ENCODE results near the gene OLFML2B. TPM values are rescaled to one million over a fixed set of nuclear protein-coding genes. Genes with fewer than 3 reads are reported as not detected.

The OLFML2B gene
- polyA plus RNA-seq, 3 donors: 6.0 to 10.2 (median 7.7) TPM

- DNase-seq: no peak
These were observed 14.0 kb downstream of the OLFML2B start for GRCh38 chr1:162009501-162010174.

DNA sequence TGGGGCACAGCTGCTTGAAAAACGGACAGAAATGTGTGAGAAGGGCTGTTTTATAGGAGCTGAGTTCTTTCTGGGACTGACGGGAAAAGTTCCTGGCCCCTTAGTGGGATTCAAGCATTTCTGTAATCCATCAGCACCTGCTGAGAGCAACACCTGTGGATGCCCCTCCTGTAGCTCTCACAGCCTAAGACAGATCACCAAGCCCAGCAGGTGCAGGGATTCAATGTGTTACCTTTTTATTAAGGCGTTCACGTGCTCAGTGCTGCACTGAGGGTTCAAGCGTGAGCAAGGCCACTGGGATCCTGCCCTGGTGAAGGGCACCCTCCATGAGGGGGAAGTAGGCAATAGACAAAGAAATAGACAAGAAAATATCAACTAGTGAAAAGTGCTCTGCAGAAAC is 14.9 kb downstream of the OLFML2B start:
- DNase-seq: no peak

DNA sequence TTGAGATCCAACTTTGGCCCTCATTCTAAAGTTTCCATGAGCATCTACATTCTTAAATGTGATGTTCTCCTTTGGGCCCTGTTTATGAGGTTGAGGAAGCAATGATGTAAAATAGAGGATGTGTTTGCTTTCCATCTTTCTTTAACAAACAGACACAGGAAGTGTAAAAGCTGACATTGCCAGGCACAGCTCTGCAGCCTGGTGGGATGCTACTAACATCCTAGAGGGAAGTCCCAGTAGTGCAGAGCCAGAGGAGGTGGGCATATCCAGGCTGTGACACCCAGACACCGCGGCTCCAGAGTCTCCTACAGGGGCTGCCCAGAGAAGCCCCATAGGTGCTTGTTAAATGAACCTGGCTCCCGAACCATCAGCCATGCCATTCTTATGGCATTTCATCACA is 16.2 kb downstream of the OLFML2B start:
- DNase-seq: no peak

DNA sequence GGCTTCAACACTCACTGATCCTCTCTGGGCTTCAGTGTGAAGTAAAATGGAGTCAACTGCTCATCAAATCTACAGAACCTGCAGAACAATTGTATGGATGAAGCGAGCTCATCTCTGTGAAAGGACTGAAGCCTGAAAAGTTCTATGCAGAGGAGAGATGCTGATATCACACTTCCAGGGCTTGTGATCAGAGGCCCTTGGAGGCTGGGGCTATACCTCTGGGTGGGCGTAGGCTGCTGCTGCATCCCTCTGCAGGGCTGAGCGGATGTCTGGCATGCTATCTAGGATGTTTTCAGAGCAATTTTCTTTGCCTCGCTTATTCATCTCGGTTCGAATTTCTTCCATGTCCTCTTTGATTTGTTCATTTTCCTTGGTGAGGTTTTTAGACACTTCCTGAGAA is 17.6 kb downstream of the OLFML2B start:
- no peak for DNase-seq

- no peak for DNase-seq
These were observed 19.2 kb downstream of the OLFML2B start for GRCh38 chr1:162004441-162004950.

DNA sequence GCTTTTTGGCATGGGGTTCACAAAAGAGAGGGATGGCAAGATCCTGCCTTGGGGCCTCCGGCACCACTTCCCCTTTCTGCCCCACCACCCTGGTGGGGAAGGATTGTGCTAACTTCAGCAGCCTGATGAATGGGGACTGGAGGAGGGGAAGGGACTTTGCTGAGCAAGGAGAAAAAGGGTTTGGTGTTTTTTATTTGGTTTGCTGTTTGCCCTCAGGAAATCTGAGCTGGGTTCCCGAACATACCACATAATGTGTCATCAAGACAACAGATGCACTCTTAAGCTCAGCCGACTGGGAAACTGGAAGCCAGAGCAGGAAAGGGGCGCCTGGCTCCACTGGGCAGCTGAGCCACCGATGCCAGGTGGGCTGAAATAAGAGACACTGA is 19.8 kb downstream of the OLFML2B start:
- DNase-seq: peak; percentile 61

- DNase-seq: no peak
These were observed 20.4 kb downstream of the OLFML2B start for GRCh38 chr1:162003061-162003829.

- DNase-seq: no peak
These were observed 23.6 kb downstream of the OLFML2B start for GRCh38 chr1:162000053-162000420.

GRCh38 chr1:161999301-162000052 is 24.2 kb downstream of the OLFML2B start:
- DNase-seq: no peak

GRCh38 chr1:161998811-161999210 is 24.9 kb downstream of the OLFML2B start:
- DNase-seq: no peak

DNA sequence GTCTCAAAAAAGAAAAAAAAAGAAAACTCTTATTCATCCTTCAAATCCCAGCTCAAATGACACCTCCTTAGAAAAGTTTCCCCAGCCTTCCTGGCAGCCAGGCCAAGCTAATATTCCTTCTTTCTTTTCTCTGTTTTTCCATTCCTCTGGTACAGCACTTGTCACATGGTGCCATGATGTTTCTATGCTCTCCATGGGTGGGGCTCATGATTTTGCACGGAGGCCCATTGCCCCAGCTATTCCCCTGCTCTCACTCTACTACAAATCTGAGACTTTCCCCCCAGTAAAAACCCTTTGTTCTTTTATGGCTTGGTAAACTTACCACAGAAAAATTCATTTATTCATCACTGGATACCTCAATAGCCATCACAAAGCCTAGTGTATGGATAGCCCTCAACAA is 26.5 kb downstream of the OLFML2B start:
- DNase-seq: no peak

DNA sequence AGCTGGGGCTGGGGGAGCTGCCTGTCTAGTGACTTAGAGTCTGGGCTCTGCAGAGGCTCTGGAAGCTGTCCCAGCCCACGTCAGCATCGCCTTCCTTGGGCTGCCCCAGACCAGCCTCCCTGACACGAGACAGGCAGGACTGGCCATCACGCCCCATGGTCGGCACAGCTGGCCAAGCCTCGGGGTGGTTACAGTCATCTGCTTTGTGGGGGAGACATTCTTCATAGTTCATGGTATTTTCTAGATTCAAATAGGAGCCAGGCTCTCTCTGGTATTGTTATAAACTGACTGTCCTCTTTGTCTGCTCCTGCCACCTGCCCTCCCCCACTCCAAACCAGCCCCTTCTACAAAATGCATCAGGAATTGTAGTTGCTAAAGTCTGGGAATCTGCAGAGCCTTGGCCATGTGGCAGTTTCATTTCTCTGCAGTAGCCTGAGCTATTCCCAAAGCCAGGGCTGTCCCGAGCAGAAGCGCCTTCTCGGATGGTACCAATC is 29.4 kb downstream of the OLFML2B start:
- no peak for DNase-seq

- DNase-seq: no peak
These were observed 30.1 kb downstream of the OLFML2B start for GRCh38 chr1:161993576-161993975.

DNA sequence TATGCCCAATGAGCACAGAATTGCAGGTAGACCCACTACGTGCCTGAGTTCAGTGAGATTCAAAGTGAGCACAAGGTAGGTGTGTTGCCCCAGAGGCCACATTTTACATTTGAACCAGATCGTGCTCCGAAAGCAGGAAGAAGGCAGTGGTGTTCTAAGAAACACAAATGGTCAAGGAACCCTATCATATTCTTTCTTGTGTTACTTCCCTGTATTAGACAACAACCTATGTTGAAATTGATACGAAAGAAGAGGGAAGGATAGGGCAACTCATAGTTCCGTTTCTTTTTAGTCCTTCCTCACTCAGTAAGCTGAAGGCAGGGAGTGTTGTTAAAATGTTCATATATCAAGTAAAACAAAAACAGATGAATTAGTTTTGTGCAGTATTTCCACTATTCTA is 33.9 kb downstream of the OLFML2B start:
- no peak for DNase-seq

GRCh38 chr1:161989108-161989507 is 34.6 kb downstream of the OLFML2B start:
- DNase-seq: no peak

- no peak for DNase-seq
These were observed 35.3 kb downstream of the OLFML2B start for GRCh38 chr1:161988413-161988812.

DNA sequence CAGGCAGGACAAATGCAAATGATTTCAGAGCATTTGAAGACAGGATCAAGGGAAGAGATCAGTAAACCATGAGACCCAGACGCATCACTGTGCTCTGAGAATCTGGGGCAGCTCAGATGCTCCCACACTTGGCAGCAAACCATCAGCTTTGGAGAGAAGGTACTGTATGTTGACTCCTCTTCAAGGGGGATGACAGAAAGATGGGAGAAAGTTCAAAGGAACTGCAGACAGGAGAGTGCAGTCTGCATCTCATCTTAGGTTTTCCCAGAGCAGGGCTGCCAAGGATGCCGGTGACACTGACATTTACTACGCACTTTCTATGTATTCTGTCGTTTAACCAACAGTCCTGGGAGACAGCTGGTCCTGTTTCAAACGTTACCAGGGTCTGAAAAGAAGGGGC is 35.8 kb downstream of the OLFML2B start:
- DNase-seq: no peak

DNA sequence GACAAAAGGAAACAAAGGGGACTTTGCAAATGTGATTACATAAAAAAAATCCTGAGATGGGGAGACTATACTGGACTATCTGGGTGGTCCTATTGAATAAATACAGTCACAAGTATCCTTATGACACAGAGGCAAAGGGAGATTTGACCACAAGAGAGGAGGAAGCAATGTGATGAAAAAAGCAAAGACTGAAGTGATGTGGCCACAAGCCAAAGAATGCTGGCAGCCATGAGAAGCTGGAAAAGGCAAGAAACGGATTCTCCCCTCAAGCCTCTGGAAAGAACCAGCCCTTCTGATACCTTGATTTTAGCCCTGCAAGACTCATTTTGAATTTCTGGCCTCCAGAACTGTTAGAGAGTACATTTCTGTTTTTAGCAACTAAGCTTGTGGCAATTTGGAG is 36.4 kb downstream of the OLFML2B start:
- DNase-seq: no peak

DNA sequence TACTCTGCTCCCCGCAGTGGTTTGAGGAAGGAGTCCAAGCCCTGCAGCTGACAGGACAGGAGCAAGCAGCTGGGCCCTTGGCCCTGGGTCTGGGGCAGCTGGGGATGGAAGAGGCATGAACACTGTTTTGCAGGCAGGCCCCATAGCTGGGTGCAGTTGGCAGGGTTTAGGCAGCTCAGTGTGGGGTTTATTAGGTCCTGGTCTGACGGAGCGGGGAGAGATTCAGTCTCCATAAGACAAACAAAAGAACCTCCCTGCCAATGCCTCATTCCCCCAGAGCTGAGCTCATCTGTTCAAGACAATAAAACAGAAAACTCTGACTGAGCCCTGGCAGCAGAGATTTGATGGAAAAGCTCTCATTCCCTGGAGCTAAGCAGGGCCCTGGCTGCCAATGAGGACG is 37.3 kb downstream of the OLFML2B start:
- no peak for DNase-seq

DNA sequence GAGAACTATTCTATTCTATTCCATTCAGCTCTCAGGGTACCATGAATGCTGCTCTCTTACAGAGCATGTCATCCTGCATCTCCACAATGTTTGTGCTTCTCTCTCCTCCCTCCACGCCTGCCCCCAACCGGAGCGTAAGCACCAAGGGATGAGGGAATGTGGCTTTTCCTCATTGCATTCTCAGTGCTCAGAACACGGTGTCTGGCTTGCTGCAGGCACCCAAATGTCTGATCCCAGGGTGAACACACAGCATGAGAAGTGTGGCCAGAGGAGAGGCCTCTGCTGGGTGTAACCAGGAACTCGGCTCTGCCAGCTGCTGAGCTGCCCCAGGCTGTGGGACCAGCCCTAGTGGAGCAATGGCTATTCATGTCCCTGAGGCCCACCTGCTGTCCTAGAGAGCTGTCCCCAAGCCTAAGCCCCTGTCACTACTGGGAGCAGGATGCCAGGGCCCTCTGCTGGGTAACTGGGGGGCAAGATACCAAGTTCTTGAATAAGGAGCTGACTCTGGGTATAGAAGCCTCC is 38.3 kb downstream of the OLFML2B start:
- DNase-seq: no peak

GRCh38 chr1:161983725-161984124 is 39.9 kb downstream of the OLFML2B start:
- no peak for DNase-seq

DNA sequence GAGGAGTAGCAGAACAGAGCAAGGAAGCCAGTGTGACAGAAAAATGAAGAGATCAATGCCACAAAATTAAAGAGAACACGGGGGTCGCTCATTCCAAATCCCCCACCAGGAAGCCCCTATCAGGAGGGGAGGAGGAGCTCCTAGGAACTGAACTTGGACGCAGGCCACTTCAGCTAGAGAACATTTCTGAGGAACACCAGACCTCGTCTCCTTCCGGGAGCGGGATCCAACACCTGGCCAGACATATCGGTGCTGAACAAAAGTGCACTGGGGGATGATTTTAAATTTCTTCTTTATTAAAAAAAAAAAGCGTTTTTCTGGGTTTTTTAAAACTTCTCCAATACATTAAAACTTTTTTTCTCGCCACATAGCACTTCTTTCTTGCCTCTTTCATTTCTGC is 40.8 kb downstream of the OLFML2B start:
- DNase-seq: no peak

Data from renal pelvis (tissue), 4 donors.